Fibroblast of lung (primary cell): ENCODE data around the gene PIMREG.
"Not testable (repeated sequence)": the region's sequence is repeated elsewhere in the genome, so short reads cannot be mapped to it uniquely, and the experiment has no call there.

ENCODE experiments used
- CTCF ChIP-seq, 2 donors: IDR thresholded peaks in 1 of 2; conservative IDR thresholded peaks in 1 of 2; 1 replicate in 1 of 2; 2 replicates in 1 of 2; pipeline ENCODE4 v1.5.1; 2011 to 2012; ENCODE audit warnings: low read length in 2 of 2, control low read depth in 1 of 2, inconsistent platforms in 1 of 2, low read depth in 1 of 2, mild to moderate bottlenecking in 1 of 2
- EZH2 ChIP-seq: IDR thresholded peaks from 2 replicates; pipeline ENCODE4 v1.5.1; 2012; ENCODE audit warnings: low read length, control low read depth, mild to moderate bottlenecking; ENCODE audit errors: missing control alignments

- not testable (repeated sequence) for TF ChIP-seq CTCF (conservative IDR thresholded peaks at IDR 0.05 in 1 of 2, IDR thresholded peaks at IDR 0.05 in 1 of 2; ENCODE audit: low read depth in 1 of 2, low read length in 2 of 2); EZH2
Measured at GRCh38 chr17:6482796-6483195, 38.5 kb downstream of the PIMREG start.
